BJ (cell line): ENCODE data around the gene NEK9. TPM values are rescaled to one million over a fixed set of nuclear protein-coding genes. Genes with fewer than 3 reads are reported as not detected.

ENCODE experiments used
- CTCF ChIA-PET: fragments of 350-600 bp; formaldehyde crosslinking; extraction: SDS; loops from one replicate; lab custom pipeline; 2021; ENCODE audit warnings: antibody characterized with exemption, inconsistent platforms; lab: Yijun Ruan, JAX
- POLR2A ChIA-PET: fragments of 300-600 bp; sonication (Branson Sonifier 250); formaldehyde crosslinking; extraction: SDS; loops from one replicate; lab custom pipeline; 2021; ENCODE audit warnings: antibody characterized with exemption; lab: Charles Lee
- DNase-seq: peaks from one replicate; pipeline ENCODE4 v3.0.0-alpha.2; 2011; ENCODE audit warnings: low read depth
- H3K27me3 ChIP-seq: 2 replicates; pipeline ENCODE4 v1.6.0; 2011; ENCODE audit warnings: low read length; ENCODE audit not compliant: control insufficient read depth, insufficient read depth
- H3K36me3 ChIP-seq: 2 replicates; pipeline ENCODE4 v1.5.1; 2011; ENCODE audit warnings: low read length; ENCODE audit not compliant: control insufficient read depth, insufficient read depth
- H3K4me3 ChIP-seq: 2 replicates; pipeline ENCODE4 v1.5.1; 2011; ENCODE audit warnings: low read depth, mild to moderate bottlenecking, control low read depth, low read length
- polyA plus RNA-seq: library from polyadenylated mRNA; depleted of rRNA; stranded (reverse); fragments of >200 nt; gene quantifications from 2 replicates; pipeline ENCODE4 v1.2.3, GENCODE V29; 2011
- TF ChIP-seq, protein P1 (sequence below): IDR thresholded peaks from 2 replicates; pipeline ENCODE4 v1.5.1; 2011; ENCODE audit warnings: low read depth, mild to moderate bottlenecking, control low read depth, inconsistent platforms, low read length, moderate library complexity; ENCODE audit not compliant: insufficient read depth

NEK9 gene
- polyA plus RNA-seq, 1 experiment = 38.1 TPM

DNA sequence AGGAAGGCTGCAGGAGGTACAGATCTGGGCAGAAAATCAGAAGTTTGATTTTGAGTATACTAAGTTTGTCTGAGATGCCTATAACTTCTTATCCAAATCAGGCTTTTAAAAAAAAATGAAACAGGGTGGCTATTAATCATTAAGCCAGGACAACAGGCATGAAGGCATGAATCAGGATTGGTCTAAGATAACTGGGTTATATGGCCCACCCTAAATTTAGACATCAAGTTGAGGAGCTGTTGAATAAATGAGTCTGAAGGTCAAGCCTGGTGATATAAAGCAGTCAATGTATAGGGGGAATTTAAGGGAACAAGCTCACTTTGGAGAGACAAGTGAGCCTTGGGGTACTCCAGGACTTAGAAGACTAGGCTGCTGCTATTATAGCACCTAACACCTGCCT, 28.6 kb downstream of the NEK9 start:
- Histone ChIP-seq H3K36me3 (peaks cover 20% of the 10 kb centered on the region), H3K27me3 (no peaks in the 10 kb centered on the region), H3K4me3 (no peak overlapping the region)
- TF ChIP-seq, protein P1, sequence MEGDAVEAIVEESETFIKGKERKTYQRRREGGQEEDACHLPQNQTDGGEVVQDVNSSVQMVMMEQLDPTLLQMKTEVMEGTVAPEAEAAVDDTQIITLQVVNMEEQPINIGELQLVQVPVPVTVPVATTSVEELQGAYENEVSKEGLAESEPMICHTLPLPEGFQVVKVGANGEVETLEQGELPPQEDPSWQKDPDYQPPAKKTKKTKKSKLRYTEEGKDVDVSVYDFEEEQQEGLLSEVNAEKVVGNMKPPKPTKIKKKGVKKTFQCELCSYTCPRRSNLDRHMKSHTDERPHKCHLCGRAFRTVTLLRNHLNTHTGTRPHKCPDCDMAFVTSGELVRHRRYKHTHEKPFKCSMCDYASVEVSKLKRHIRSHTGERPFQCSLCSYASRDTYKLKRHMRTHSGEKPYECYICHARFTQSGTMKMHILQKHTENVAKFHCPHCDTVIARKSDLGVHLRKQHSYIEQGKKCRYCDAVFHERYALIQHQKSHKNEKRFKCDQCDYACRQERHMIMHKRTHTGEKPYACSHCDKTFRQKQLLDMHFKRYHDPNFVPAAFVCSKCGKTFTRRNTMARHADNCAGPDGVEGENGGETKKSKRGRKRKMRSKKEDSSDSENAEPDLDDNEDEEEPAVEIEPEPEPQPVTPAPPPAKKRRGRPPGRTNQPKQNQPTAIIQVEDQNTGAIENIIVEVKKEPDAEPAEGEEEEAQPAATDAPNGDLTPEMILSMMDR = no peak
- no peak for DNase-seq
- ChIA-PET CTCF (interaction anchor here (0.6 to 1.4 kb wide), 5 partner anchors 9 to 84 kb away, joined by 3 to 8 read pairs (median 3); no protein-coding TSS in a partner anchor), POLR2A (no interaction called here)

DNA sequence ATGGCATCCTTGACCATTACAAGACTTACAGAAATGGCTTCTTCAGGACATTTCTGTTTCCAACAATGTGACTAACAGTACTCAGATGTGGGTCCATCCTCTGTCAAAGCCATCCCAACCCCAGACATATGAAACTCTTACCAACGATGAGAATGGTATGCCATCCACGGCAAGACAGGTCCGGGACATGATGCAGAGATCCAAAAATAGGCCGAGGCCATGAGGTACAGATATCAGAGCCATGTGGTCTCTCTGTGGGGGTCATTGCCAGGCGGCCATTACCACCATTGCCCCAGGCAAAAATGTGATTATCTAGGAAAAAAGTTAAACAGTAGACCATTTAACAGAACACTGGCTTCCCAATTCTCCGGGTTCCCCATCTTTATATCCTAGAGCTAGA, 29.9 kb downstream of the NEK9 start:
- Histone ChIP-seq H3K36me3 (peaks cover 20% of the 10 kb centered on the region), H3K4me3 (no peak overlapping the region), H3K27me3 (no peaks in the 10 kb centered on the region)
- TF ChIP-seq, protein P1 = no peak
- ChIA-PET CTCF (interaction anchor here (1.6 kb wide), 1 partner anchor 392 kb away, joined by 5 read pairs; no protein-coding TSS in a partner anchor), POLR2A (no interaction called here)
- no peak for DNase-seq

DNA sequence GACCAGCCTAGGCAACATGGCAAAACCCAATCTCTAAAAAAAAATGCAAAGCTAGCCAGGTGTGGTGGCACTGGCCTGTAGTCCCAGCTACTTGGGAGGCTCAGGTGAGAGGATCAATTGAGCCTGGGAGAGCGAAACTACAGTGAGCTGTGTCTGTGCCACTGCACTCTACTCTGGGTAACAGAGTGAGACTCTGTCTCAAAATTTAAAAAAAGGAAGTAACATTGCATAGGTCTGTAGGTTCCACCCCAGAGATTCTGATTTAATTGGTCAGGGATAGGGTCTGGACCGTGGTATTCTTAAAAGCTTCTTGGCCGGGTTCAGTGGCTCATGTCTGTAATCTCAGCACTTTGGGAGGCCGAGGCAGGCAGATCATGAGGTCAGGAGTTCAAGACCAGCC, 31.2 kb downstream of the NEK9 start:
- ChIA-PET CTCF (interaction anchor here (1.6 to 1.7 kb wide), 2 partner anchors 12 to 149 kb away, joined by 4 to 7 read pairs; no protein-coding TSS in a partner anchor), POLR2A (no interaction called here)
- TF ChIP-seq, protein P1 = no peak
- Histone ChIP-seq H3K4me3 (no peak overlapping the region), H3K36me3 (peaks cover 16% of the 10 kb centered on the region), H3K27me3 (no peaks in the 10 kb centered on the region)
- DNase-seq = no peak

DNA sequence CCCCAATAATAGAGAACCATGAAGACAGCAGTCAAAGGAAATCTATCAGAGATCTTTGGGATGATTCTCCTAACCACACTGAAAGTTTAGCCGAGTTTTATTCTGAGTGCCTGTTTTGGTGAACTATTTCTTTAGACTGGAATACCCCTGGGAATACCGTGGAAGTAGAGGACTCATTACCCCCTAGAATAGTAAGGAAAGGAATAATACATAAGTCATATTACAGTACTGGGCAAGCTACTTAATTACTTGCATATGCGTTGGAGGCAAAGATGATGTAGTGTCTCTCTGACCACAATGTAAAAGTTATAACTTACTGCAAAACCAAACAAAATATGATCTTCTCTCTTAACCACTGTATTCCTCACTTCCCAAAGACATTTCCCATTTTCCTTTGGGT, 32.0 kb downstream of the NEK9 start:
- TF ChIP-seq, protein P1 = no peak
- H3K27me3 ChIP-seq = no peaks in the 10 kb centered on the region
- no peak overlapping the region for H3K4me3 ChIP-seq
- peaks cover 16% of the 10 kb centered on the region for H3K36me3 ChIP-seq
- no peak for DNase-seq
- CTCF ChIA-PET = interaction anchor here (1.2 to 1.7 kb wide), 4 partner anchors 13 to 234 kb away, joined by 3 to 7 read pairs (median 5); no protein-coding TSS in a partner anchor
- POLR2A ChIA-PET = no interaction called here

DNA sequence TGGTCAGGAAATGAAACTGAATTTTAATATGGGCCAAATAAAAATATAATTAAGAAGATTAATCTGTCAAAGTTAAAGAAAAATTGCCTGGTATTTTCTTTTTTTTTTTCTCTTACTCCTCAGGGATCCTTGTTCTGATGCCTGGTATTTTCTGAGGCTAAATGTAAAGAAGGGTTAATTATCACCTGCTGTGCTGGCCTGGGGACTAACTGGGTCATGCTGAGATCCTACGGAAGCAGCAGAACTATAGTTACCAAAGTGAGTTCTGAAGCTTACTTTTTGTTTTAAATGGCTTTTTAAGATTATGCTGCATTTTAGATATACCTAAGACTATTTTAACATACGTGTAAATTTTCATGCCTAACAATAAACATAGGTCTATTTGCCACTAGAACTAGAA, 34.1 kb downstream of the NEK9 start:
- H3K4me3 ChIP-seq = no peak overlapping the region
- H3K27me3 ChIP-seq = no peaks in the 10 kb centered on the region
- TF ChIP-seq, protein P1 = no peak
- H3K36me3 ChIP-seq = peaks cover 11% of the 10 kb centered on the region
- CTCF ChIA-PET = interaction anchor here (1.0 to 8.0 kb wide), 2 partner anchors 184 to 202 kb away, joined by 4 to 107 read pairs; no protein-coding TSS in a partner anchor
- POLR2A ChIA-PET = no interaction called here
- DNase-seq = no peak
